GM18507 (cell line): Measurements from ENCODE around the gene SLC10A6.

Experiments used
- DNase-seq: peaks from one replicate; pipeline ENCODE4 v3.0.0; 2011; ENCODE audit warnings: low read depth; ENCODE audit not compliant: insufficient read length; ENCODE audit errors: extremely low spot score
- FAIRE-seq: peaks from 2 replicates; lab custom pipeline; 2011; peaks lifted over from hg19 to GRCh38; lab: Jason Lieb, UNC

The SLC10A6 gene

GRCh38 chr4:86810847-86811246 lies 38.3 kb downstream of the SLC10A6 start:
- DNase-seq (no peak), FAIRE-seq (no peak)

DNA sequence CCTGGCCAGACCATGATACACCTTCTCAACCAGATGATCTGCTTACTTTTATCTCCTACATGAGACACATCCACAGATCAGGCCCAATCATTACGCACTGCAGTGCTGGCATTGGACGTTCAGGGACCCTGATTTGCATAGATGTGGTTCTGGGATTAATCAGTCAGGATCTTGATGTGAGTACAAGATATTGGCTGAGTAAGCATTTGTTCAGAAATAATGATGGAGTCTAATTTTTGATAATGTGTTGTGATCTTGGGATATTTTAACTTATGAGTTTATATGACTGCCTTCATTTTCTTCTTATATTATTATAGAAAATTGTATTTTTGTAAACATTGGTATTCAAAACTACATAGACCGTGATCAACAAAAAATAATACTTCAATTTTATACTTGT lies 39.4 kb downstream of the SLC10A6 start:
- DNase-seq (no peak), FAIRE-seq (no peak)

- no peak for DNase-seq
- FAIRE-seq: no peak
Observed at GRCh38 chr4:86791126-86791525, 58.1 kb downstream of the SLC10A6 start.

- no peak for FAIRE-seq
- DNase-seq: no peak
Observed at GRCh38 chr4:86788826-86789225, 60.4 kb downstream of the SLC10A6 start.

DNA sequence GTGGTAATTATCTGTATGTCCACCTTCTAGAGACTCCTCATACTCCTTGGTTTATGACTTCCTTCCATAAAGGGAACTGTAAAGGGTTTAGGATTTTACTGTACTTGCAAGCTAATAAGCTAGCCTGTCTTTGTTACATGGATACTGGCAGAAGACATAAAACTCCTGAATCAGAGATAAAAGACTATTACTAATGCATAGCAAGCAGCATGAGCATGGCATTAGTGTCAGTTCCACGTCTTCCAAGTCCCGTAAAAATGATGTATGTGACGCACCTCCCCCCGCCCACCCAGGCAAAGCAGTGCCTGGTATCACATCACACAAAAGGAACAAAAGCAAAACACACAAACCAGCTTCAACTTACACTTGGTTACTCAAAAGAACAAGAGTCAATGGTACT lies 71.0 kb downstream of the SLC10A6 start:
- no peak for FAIRE-seq
- no peak for DNase-seq

GRCh38 chr4:86775061-86775460 lies 74.1 kb downstream of the SLC10A6 start:
- DNase-seq: no peak
- no peak for FAIRE-seq
